OCI-LY3 (cell line): Measurements from ENCODE around the gene ZNF644.

Experiments used
- CTCF ChIP-seq: fragments of 200-600, 300-600 bp; sonication (generic); IDR thresholded peaks from 2 replicates; pipeline ENCODE4 v1.5.1; 2014; ENCODE audit warnings: antibody characterized with exemption, low read length, low read depth
- EZH2phosphoT487 ChIP-seq: fragments of 200-600 bp; shearing (Covaris generic); IDR thresholded peaks from 2 replicates; pipeline ENCODE4 v1.6.1; 2018; ENCODE audit warnings: antibody characterized with exemption, mixed run types, low read depth

GRCh38 chr1:90940746-90941145, 81.1 kb downstream of the ZNF644 start:
- TF ChIP-seq CTCF = no peak
- TF ChIP-seq EZH2phosphoT487 = no peak
